Stimulated activated CD8-positive, alpha-beta memory T cell treated with anti-CD3 and anti-CD28 coated beads, Interleukin-7, amount 100 ng/mL, for 48 hours (primary cell): ENCODE data around the gene GDF2.

Experiments used
- DNase-seq, 2 donors: peaks; one replicate each; pipeline ENCODE4 v3.0.0-alpha.2; 2020; ENCODE audit warnings: low read depth in 1 of 2; ENCODE audit errors: extremely low read depth in 1 of 2

Gene GDF2

DNA sequence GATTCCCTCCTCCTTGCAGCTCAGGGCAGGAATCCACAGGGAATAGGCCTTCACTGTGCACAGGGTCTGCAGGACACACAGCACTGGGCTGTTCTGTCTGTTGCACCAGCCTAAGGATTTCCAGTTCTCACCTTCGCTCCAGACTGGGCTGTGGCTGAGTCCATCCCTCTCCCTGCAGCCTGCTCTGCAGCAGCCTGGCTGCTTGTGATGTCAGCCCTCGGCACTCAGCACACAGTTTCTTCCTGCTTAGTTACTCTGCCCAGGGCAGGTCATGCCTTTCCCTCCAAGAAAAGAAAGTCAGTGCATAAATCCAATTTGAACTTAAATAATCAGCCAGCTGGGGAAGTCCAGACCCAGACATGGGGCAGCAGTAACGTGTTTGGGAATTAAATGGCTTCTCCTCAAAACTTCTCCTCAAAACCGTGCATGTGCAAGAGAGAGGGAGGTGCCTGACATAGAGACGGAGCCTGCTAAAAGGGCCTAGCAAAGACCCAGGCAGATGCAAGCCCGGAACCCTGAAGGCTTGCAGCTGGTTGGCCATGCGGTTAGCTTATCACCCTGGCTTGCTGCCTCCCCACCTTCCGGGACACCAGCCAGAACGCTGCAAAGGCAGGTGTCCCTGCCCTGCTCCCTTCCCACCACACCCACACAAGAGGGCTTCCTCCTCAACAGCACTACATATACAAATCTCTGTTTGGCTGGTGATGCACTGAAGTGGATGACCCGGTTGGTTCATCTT, 10.9 kb upstream of the GDF2 start:
- DNase-seq, result peak in 1 of 2 donors; percentile 11

DNA sequence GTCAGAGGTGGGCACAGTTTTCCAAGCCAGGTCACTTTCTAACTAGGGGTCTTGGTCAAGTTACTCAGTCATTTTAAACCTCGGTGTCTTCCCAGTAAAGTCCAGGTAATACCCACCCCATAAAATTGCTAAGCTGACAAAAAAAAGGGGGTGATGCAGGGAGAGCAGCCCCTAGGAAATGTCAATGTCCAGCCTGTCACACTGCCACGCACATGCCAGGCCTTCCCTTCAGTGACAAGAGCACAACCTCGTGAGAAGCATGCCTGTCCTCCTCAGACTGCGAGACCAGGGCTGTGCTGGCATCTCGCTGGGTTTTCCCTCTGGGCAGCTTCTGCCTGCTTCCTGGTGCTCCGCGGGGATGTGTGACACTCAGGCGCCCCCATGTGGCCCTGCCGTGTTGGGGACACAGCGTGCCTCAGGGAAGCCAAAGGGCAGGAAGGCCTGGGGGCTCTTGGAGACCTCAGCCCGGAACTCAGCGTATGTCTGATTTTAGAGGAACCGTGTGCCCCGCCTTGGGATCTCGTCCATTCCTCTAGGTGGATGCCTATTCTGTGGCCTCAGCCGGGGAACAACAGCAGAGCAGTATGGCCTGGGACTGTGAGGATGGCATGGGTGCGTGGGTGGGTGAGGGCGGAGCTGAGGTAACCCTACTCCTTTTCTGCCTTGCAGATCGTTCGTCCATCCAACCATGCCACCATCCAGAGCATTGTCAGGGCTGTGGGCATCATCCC, 10.2 kb upstream of the GDF2 start:
- DNase-seq, result peak; percentile 62 to 72

GRCh38 chr10:47312663-47312995, 9.6 kb upstream of the GDF2 start:
- no peak for DNase-seq

DNA sequence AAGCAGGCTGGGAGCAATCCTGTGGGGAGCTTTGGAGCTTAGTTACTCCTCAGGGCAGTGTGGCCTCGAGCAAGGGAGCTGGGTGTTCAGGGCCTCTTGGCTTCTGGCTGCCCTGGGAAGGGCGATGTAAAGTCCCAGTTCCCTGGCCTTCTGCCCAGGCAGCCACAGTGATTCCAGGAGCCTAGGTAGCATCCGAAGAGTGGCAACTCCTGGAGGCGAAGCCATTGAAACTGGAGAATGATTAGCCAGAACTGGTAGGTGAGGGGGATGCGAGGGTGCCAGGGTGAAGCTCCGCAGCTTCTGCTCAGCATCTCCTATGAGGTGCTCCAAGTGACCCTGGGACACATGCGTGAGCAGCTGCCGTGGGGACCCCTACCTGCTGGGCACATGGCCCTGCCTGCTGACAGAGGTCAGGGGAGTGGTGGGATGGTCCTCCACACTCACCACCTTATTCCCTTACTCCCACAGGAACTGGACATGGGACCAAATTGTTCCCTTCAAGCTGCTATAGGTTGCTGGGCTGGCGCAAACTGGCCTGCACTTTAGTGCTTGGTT, 7.8 kb upstream of the GDF2 start:
- no peak for DNase-seq

DNA sequence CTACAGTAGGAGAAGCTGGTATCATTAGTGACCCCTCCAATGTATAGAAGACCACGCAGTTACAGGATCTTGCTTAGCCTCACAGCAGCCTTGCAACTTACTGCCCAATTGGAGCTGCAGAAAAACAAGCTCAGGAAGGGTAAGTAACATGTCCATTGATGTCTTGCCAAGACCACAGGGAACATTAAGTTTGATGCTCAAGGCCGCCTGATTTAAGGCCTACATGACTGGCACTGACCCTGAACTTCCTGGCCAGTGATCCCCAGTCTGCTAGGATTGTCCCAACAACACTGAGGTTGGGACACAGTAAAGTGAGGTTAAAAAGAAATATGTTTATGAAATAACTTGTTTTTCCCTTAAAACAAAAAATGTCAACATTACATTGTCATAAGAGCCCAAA, 6.8 kb upstream of the GDF2 start:
- DNase-seq, result no peak

GRCh38 chr10:47316131-47316530, 6.1 kb upstream of the GDF2 start:
- DNase-seq, result no peak

- DNase-seq, result no peak
Measured at GRCh38 chr10:47317251-47317650, 5.0 kb upstream of the GDF2 start.

GRCh38 chr10:47318706-47319105, 3.5 kb upstream of the GDF2 start:
- DNase-seq, result no peak

GRCh38 chr10:47319784-47320183, 2.5 kb upstream of the GDF2 start:
- DNase-seq, result no peak

GRCh38 chr10:47320812-47321211, 1.4 kb upstream of the GDF2 start:
- DNase-seq, result no peak

- DNase-seq, result no peak
Measured at GRCh38 chr10:47321521-47322195, 596 bp upstream of the GDF2 start.

GRCh38 chr10:47323087-47323486, 833 bp downstream of the GDF2 start:
- no peak for DNase-seq

DNA sequence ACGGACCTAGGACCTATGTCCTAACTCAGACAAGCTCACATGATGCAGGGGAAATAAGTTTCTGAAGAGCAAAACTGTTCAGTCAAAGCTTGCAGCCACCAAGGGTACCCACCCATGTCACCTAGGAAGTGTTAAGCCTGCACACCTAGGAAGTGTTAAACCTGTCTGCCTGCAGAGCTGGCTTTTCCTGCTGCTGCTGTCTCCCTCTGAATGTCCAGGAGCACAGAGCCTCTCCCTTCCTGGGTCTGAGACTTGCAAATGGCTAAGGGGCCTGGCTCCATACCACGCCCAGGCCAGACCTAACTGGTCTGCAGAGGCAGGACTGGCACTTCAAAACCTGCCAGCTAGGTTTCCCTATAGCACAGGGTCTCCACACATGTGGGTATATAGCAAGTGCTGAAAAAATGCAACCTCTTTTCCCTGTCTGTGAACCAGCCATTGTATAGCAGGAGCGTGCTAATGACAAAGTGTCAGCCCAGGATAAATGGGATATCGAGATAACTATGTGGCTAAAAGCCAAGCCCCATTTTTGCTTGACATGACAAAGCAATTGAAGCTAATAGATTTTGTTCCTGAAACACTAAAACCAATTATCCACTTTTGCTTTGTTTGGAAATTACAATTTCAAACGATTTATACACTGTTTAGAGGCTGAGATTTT, 1.5 kb downstream of the GDF2 start:
- no peak for DNase-seq

DNA sequence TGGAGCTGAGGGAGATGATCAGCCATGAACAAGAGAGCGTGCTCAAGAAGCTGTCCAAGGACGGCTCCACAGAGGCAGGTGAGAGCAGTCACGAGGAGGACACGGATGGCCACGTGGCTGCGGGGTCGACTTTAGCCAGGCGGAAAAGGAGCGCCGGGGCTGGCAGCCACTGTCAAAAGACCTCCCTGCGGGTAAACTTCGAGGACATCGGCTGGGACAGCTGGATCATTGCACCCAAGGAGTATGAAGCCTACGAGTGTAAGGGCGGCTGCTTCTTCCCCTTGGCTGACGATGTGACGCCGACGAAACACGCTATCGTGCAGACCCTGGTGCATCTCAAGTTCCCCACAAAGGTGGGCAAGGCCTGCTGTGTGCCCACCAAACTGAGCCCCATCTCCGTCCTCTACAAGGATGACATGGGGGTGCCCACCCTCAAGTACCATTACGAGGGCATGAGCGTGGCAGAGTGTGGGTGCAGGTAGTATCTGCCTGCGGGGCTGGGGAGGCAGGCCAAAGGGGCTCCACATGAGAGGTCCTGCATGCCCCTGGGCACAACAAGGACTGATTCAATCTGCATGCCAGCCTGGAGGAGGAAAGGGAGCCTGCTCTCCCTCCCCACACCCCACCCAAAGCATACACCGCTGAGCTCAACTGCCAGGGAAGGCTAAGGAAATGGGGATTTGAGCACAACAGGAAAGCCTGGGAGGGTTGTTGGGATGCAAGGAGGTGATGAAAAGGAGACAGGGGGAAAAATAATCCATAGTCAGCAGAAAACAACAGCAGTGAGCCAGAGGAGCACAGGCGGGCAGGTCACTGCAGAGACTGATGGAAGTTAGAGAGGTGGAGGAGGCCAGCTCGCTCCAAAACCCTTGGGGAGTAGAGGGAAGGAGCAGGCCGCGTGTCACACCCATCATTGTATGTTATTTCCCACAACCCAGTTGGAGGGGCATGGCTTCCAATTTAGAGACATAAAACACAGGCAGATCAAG, 3.3 kb downstream of the GDF2 start:
- no peak for DNase-seq

- no peak for DNase-seq
Measured at GRCh38 chr10:47326306-47326926, 4.2 kb downstream of the GDF2 start.

- DNase-seq, result no peak
Measured at GRCh38 chr10:47326927-47327330, 4.7 kb downstream of the GDF2 start.

- DNase-seq, result no peak
Measured at GRCh38 chr10:47329855-47330254, 7.6 kb downstream of the GDF2 start.

DNA sequence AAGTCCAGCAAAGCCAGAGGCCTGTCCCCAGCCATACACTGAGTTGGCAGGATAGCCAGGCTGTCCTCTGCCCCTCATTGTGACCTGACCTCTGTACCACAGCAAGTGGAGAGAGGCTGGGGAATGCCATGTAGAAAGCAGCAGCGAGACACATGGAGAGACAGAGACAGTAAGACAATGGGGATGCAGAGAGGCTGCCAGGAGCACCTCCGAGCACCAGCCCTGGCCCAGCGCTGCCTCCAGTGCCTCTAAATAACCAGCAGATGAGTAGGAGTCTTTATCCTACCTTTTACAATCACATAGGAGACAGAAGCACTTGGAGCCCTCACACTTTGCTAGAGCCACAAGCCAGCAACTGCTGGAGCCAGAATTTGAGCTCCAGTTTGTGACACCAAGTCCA, 8.1 kb downstream of the GDF2 start:
- no peak for DNase-seq

GRCh38 chr10:47330804-47331203, 8.6 kb downstream of the GDF2 start:
- no peak for DNase-seq

GRCh38 chr10:47331491-47331890, 9.2 kb downstream of the GDF2 start:
- no peak for DNase-seq
